CD4-positive, alpha-beta T cell treated with Interleukin-4 for 4 hours (primary cell): ENCODE data around the gene OSMR.
"Not testable (repeated sequence)": the region's sequence is repeated elsewhere in the genome, so short reads cannot be mapped to it uniquely, and the experiment has no call there.

Experiments used
- DNase-seq: peaks from one replicate; pipeline ENCODE4 v3.0.0-alpha.2; 2020

The OSMR gene

DNA sequence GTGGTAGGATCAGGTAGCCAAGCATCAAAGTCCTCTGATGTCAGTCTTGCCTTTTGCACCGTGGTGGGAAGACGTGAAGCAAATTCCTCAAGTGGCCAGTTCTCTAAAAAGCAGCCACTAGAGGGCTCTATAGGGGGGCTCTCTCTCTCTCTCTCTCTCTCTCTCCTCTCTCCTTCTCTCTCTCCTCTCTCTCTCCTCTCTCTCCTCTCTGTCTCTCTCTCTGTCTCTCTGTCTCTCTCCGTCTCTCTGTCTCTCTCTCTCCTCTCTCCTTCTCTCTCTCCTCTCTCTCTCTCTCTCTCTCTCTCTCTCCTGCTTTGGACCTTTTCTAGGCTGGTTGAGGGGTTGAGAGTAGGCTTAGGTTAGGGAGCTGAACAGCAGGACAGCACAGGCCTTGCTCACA is 13.9 kb upstream of the OSMR start:
- no peak for DNase-seq

DNA sequence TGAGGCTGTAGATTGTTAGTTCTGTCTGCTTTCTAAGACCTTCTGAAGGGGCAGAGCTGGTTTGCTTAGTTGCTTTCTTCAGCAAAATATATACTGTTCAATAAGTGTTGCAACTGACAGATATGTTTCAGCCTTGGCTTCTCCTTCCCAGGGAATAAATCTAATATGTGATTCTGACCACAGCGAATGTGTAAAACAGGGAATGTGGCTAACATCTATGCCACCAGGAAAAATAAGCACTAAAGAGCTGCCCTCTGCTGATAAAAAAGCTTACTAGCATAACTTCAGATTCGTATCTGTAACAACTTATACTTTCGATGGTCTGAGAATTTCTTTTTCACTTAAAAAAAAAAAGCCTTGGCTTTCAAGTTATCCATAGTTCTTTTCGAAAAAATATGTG is 13.0 kb upstream of the OSMR start:
- DNase-seq = no peak

DNA sequence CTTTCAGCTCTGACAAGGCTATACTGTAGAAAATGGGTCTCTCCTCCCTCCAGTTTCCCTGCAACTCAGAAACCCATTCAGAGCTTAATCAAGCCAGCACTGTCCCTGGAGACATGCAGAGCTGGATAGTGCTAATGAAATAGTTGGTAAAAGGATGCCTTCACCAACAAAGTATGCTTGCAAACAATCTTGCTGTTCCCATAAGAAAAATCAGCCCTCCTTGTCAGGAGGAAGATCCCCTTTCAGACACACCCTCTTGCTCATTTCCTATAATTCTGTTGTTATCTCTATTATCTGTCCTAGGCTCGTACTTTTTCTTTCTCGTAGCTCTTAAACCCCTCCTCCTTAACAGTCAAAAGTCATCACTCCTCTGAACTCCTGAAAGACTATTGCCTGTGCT is 9.9 kb upstream of the OSMR start:
- no peak for DNase-seq

DNA sequence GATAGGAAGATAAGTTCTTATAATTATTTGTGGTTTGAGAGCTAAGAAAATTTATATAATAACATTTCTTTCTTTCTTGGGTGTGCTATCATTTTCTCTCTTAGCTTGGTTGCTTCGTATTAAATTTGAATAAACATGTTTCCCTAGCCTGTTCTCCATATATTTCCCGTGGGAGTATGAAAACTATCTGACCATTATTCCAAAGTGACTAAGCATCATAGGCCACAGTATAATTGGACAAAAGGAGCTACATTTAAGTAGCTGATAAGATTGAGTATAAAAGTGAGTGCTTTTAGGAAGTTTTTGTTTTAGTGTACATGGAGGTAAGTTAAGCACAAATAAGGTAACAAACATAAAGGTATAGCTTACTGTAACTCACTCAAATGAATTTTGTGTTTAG is 8.4 kb upstream of the OSMR start:
- no peak for DNase-seq

DNA sequence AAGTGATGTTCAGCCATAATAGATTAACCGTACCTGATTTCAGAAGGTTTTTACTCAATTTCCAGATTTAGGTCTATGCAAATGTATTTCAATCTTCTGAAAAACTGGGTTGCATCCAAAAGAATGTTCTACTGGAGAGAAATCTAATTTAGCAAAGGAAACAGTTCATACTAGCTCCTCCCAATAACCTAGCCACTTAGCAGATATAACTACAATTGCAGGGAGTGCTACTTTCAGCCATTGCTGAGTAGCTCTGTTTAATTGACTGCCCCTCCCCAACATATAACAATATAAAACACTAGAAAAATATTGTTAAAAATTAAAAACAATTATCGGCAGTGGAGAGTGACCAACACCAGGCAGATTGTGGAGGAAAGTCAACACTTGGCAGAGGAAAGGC is 7.9 kb upstream of the OSMR start:
- DNase-seq = no peak

DNA sequence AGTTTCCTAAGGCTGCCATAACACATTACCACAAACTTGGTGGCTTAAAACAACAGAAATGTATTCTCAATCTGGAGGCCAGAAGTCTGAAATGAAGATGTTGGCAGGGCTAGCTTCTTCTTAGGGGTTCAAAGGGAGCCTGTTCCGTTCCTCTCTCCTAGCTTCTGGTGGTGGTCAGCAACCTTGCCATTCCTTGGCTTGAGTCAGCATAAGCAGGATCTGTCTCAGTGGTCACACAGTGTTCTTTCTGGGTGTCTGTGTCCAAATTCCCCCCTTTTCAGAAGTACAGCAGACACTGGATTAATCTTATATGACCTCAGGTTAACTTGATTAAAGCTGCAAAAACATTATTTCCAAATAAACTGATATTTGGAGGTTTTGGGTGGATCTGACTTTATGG is 2.1 kb upstream of the OSMR start:
- no peak for DNase-seq

DNA sequence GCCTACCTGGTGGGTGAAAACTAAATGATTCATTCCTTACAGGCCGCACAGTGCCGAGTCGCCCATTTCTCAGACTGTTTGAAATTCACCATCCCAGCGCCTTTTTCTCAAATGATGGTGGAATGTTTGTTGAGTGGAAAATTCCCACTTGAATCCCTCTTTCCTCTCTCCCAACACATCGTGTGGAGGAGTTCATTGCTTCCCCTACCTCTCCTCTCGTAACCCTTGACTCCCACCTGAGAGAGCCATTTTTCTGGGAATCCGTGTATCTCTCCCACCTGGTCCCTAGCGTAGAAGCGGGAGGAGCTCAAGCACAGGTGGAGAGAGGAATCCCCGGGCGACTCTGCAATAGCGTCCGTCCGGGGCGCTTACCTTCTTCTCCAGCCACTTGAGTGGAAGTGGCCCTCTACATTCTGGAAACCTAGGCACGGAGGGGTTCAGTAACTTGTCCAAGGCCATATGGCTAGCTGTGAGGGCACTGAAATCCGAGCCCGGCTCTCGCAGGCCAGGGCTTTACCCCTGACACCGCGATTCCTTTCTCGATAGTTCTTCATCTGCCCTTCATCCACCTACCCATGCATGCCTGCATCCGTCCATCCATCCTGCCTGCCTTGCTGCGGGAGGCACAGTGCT is 683 bp downstream of the OSMR start:
- no peak for DNase-seq

DNA sequence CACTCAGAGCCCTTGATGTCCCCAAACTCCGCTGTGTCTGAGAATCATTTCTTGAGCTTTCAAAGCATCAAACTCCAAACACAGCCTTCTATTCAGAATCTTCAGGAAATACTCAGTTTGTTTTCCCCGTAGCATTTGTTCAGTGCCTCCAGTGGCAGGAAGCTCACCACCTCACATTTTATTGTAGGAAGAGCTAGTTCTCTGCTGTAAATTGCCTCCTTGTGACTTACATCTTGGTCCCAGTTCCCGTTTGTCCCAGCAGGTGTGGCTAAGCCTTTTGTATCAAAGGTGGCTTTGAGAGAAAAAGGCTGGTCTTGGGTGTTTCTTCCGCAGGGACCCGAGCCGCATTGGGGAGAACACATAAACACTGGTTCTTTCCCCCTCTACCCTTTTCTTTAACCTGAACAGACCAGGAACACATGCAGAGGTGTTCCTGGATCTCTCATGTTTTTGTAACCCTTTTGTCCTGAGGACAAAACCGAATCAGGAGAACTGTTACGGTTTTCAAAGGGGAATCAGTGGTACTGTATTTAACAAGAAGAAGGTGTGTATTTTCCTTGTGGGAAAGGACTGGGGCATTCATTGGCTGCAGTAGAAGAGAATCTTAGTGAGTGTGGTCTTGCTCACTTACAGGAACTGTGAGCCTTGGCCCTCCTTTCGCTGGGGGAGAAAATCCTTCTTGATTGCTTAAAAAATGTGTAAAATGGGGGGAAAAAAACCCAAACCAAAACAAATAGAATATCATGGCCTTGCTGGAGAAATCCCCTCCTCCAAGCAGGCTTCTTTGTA is 1.9 kb downstream of the OSMR start:
- no peak for DNase-seq

DNA sequence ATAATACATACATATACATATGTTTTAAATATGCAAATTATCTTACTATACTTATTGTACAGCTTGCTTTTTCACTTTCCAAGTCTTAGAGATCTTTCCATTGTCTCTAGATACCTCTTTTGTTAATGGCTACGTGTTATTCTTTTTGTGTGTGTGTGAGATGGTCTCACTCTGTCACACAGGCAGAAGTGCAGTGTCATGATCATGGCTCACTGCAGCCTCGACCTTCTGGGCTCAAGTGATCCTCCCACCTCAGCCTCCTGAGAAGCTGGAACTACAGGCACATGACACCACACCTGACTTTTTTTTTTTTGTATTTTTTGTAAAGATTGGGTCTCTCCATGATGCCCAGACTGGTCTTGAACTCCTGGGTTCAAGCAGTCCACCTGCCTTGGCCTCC is 2.8 kb downstream of the OSMR start:
- no peak for DNase-seq

DNA sequence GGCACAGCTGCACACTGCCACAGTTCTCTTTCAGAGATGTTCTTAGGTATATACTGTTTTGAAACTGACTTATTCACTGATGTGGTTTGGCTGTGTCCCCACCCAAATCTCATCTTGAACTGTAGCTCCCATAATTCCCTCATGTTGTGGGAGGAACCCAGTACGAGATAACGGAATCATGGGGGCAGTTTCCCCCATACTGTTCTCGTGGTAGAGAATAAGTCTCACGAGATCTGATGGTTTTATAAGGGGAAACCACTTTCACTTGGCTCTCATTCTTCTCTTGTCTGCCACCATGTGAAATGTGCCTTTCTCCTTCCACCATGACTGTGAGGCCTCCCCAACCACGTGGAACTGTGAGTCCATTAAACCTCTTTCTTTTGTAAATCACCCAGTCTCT is 5.8 kb downstream of the OSMR start:
- DNase-seq = not testable (repeated sequence)

DNA sequence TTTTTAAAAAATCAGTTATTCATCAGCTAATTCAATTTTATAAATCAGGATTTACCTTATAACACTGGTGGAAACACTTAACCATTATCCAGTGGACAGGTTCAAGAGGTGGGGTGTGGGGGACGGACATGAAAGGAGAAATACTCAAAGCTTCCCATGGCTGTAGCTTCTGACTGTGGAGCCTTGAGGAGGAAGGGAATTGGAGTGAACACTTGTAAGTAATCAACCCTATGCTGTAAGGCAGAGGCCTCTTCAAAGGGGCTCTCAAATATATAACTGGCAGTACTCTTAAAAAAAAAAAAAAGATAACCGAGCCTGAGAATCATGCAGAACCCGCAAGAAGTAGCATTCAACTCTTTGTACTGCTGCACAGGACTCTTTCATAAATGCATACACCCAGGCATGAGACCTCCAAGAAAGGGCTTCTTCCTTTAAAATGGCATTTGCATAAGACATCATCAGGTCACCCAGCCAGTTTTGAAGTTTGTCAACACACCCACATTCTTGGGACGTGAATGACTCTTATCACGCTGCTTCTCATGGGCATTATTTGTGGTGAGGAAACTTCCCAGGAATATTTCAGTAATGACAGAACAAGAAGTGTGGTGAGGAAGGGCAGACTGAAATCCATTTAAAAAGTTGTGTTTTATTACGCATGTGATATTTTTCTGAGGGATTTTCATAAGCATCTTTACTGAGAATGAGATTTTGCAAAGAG is 8.1 kb downstream of the OSMR start:
- no peak for DNase-seq

DNA sequence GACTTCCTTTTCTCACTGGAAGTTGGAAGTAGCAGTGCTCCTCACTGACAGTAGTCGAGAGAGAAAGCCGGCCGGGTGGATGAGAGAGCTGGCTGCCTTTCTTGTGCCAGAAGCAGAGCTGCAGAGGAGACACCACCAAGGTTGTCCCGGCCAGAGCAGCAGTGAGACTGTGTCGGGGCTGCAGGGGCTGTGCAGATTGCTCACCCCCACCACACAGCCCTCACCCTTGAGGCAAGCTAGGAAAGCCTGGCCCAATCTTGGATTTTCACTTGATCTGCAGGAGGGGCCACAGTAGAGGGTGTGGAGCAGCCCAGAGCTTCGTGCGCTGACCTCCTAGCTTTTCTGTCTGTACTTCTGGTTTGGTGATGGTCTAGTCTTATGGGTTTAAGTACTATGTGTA is 9.1 kb downstream of the OSMR start:
- no peak for DNase-seq

DNA sequence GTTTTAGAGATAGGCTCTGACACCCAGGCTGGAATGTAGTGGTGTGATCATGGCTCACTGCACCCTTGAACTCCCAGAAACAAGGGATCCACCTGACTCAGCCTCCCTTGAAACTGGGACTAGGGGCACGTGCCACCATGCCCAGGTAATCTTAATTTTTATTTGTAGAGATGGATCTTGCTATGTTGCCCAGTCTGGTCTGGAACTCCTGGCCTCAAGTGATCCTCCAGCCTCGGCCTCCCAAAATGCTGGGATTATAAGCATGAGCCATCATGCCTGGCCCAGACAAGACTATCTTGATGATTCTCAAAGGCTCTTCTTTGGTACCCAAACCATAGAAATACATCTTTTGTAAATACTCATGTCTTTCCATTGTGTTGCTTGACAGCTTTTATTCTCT is 10.8 kb downstream of the OSMR start:
- DNase-seq = no peak

DNA sequence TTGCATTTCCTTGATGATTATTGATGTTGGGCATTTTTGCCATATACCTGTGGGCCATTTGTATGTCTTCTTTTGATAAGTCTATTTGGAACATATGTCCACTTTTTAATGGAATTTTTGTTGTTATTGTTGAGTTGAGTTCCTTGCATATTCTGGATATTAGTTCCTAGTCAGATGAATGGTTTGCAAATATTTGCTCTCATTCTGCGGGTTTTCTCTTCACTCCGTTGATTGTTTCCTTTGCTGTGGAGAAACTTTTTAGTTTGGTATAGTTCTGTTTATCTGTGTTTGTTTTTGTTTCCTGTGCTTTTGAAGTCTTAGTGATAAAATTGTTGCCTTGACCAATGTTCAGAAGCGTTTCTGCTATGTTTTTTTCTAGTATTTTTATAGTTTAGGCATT is 13.0 kb downstream of the OSMR start:
- DNase-seq = no peak

DNA sequence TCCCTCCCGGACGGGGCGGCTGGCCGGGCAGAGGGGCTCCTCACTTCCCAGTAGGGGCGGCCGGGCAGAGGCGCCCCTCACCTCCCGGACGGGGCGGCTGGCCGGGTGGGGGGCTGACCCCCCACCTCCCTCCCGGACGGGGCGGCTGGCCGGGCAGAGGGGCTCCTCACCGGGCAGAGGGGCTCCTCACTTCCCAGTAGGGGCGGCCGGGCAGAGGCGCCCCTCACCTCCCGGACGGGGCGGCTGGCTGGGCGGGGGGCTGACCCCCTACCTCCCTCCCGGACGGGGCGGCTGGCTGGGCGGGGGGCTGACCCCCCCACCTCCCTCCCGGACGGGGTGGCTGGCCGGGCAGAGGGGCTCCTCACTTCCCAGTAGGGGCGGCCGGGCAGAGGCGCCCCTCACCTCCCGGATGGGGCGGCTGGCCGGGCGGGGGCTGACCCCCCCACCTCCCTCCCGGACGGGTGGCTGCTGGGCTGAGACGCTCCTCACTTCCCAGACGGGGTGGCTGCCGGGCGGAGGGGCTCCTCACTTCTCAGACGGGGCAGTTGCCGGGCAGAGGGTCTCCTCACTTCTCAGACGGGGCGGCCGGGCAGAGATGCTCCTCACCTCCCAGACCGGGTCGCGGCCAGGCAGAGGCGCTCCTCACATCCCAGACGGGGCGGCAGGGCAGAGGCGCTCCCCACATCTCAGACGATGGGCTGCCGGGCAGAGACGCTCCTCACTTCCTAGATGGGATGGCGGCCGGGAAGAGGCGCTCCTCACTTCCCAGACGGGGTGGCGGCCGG is 16.4 kb downstream of the OSMR start:
- DNase-seq = not testable (repeated sequence)

DNA sequence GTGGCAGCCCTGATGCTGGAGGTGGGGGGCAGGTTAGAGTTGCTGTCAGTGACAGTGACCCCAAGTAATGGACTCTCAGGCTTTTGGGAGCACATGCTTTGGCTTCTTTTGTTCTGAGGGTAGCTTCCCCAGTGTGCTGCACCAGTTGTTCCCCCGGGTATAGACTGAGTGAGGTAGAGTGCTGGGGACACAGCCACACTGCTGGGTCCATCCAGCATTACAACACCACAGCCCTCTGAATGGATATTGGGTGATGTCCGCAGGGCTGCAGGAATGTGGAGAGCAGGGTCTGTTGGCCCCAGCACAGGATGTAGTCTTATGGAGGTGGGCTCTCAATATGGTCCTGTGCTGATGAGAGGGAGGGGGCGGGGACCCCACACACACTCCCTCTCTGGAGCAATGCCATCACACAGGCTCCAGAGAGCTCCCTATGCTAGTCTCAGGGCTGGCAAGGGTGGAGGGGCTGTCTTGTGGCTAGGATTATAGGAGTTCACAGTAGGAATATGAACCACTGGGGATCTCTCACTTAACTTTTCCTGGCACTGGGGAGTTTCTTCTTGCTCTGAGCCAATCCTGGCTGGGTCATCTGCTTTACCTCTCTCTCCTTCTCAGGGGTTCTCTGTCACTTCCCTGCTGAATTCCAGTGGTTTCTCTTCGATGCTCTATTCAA is 20.7 kb downstream of the OSMR start:
- DNase-seq = no peak

DNA sequence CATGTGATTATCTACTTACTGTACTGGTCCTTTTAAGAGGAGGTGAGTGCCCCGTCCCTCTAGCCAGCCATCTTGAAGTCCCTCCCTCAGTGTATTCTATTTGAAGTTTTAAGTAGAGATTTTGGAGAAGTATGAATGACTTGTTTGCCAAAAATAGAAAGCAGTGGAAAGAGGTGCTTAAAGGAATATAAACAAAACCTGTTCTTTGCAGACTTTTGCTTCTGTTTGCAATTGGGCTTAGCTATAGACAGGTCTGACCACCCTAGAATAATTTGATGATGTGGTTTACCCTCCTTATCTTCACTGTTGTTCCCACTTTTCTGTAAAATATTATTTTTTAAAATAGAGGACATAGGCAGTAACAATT is 21.2 kb downstream of the OSMR start:
- DNase-seq = no peak

DNA sequence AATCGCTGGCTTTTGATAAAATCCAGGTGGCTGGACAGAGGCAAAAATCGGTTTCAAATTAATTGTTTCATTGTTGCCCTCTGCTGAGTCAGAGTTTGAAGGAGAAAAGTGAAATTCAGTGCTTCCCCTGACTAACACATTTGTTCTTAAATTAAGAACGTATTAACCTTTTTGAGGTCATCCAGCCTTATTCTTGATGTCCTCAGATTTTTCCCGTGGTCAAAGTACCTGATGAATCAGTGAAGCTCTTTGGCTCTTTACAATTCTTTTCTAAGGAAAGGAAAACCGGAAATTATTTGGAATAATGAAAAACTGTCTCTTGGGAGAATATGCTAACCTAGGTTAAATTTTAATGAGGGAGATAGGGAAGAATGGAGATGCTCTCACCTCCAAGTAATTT is 21.6 kb downstream of the OSMR start:
- no peak for DNase-seq

DNA sequence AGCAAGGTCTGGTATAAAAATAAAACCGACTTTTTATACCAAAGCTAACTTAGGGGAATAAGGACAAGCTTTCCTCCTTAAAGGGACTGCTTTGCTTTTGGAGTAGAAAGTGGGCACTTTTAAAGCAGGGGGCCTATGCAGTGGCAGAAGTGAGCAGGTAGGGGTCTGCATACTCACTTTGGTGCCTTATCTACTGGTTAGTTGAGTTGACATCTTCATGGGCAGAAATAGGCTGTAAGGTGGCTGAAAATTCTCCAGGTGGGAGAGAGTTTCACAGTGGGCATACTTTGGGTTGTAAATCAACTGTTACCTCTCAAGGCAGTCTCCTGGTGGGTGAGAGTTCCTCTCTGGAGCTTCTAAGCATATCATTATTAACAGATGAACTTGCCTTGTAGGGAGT is 24.8 kb downstream of the OSMR start:
- DNase-seq = no peak

DNA sequence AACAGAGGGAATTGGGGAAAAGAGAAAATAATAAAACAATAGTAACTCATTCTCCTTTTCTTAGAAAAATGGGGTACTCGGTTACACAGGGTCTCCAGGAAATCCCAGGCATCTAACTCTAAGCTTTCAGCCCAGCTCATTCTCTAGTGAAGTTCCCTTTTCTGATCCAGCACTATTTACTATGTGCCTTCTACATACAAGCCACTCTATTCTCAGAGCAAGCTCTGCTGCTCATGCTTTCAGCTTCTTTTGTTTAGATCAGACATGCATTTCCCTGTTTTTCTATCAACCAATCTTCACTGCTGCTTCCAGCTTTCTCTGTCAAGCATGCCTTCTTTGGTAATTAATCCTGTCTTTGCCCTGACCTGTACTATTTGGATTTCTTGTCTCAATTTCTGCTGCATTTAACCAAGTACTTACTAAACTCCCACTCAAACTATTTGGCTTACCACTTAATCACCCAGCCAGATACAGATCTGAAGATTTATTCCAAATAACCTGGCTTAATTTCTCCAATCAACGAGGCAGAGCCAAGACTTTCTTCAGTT is 25.3 kb downstream of the OSMR start:
- no peak for DNase-seq

DNA sequence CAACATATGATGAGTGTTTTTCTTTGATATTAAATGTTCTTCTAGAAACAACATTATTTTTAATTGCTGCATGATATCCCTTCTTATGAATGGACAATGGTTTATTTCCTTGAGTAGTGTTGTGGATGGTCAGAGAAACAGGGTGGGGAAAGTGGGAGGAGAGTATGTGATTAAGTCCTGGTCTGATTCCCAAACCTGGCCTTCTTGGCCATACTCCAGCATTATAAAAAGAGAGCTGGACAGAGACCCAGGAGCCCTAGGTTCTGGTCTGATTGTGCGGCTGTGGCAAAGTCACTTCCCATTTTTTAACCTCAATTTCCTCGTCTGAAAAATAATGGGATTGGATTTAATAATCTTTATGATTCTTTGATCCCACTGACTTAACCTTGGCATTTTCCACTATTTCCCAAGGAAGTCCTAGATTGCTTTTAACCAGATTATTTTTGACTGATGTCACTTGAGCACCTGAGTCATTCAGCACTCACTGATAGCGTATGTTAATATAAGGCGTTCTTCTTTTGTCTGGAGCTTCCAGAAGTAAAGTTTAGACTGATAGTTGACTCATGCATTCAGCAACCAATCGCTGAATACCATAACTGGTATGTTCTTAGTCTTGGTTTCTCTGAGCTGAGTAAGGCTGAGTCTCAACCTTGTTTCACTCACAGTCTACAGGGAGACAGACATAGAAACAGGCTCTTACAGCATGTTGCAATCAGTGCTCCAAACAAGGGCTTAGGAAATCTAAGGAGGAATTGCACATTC is 26.2 kb downstream of the OSMR start:
- DNase-seq = no peak

DNA sequence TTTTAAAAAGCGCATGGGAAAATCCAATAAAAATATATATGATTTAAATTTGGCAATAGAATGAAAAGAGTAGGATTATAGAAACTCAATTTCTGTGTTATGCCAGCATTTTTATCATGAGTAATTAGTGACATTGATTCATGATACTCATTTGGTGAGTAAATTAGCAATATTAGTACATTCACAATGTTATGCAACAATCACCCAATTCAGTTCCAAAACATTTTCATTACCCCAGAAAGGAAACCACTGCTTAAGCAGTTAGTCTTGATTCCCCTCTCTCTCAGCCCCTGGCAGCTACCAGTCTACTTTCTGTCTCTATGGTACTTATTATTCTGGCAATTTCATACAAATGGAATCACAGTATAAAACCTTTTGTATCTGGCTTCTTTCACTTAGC is 27.0 kb downstream of the OSMR start:
- no peak for DNase-seq
